SK-N-MC (cell line): Measurements from ENCODE around the gene RNF17.

ENCODE experiments used
- EZH2 ChIP-seq: fragments of 200-600 bp; sonication (generic); IDR thresholded peaks from one replicate; pipeline ENCODE4 v1.6.1; 2017; ENCODE audit warnings: antibody characterized with exemption
- POLR2AphosphoS5 ChIP-seq: IDR thresholded peaks from 2 replicates; pipeline ENCODE4 v1.6.1; 2012; ENCODE audit warnings: mild to moderate bottlenecking, low read depth, low read length, borderline replicate concordance

DNA sequence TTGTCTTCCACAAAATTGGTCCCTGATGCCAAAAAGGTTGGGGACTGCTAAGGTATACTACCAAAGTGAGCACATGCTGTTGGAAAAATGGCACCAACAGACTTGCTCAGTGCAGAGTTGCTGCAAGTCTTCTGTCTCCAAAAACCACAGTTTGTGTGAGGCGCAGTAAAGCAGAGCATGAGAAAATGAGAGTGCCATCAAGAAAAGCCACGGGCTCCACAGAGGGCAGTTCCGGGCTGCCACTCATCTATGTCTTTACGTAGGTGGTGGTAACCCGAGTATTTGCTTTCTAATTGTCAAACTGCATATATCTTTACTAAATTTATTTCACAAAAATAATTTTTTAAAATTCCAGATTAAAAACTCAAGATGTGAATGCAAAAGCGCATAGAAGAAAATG is 123.8 kb downstream of the RNF17 start:
- TF ChIP-seq EZH2 (no peak), POLR2AphosphoS5 (no peak)
